Stomach (tissue), 9 donors: ENCODE data around the gene NTN3. TPM values are rescaled to one million over a fixed set of nuclear protein-coding genes. Genes with fewer than 3 reads are reported as not detected.
A peak's percentile ranks its signal among the peaks of the same experiment; 100 is the strongest.

Source experiments
- DNase-seq, 2 donors: peaks; one replicate each; pipeline versions ENCODE4 v3.0.0 to v3.0.0-alpha.2; 2013 to 2019
- H3K27ac ChIP-seq, 5 donors: fragments of 200-600 bp in 4 of 5; sonication (generic) in 4 of 5; one replicate each; pipeline ENCODE4 v1.5.1; 2013 to 2019; ENCODE audit warnings: mild to moderate bottlenecking in 1 of 5, moderate library complexity in 1 of 5
- H3K27me3 ChIP-seq, 3 donors: fragments of 200-600 bp; sonication (generic); one replicate each; pipeline ENCODE4 v1.5.1; 2017 to 2019; ENCODE audit warnings: mixed run types in 1 of 3
- H3K36me3 ChIP-seq, 4 donors: fragments of 200-600 bp; sonication (generic); 1 replicate in 3 of 4; 2 replicates in 1 of 4; pipeline ENCODE4 v1.5.1; 2016 to 2019
- H3K4me1 ChIP-seq, 4 donors: fragments of 200-600 bp; sonication (generic); one replicate each; pipeline ENCODE4 v1.5.1; 2016 to 2019
- H3K4me3 ChIP-seq, 4 donors: fragments of 200-600 bp; sonication (generic) in 3 of 4; one replicate each; pipeline ENCODE4 v1.5.1; 2016 to 2019; ENCODE audit warnings: mild to moderate bottlenecking in 1 of 4
- H3K9me3 ChIP-seq, 4 donors: fragments of 200-600 bp; sonication (generic); one replicate each; pipeline ENCODE4 v1.5.1; 2016 to 2019
- EP300 ChIP-seq: sonication (generic); formaldehyde crosslinking; IDR thresholded peaks from one replicate; pipeline ENCODE4 v1.6.1; 2017; ENCODE audit warnings: antibody characterized with exemption
- POLR2A ChIP-seq, 4 donors: fragments of 450-650 bp; IDR thresholded peaks; one replicate each; pipeline ENCODE4 v1.6.1; 2016; ENCODE audit warnings: antibody characterized with exemption in 4 of 4, control low read depth in 2 of 4, mild to moderate bottlenecking in 1 of 4, moderate library complexity in 1 of 4
- POLR2AphosphoS5 ChIP-seq, 3 donors: sonication (generic); formaldehyde crosslinking; IDR thresholded peaks; one replicate each; pipeline ENCODE4 v1.6.1; 2016; ENCODE audit warnings: antibody characterized with exemption in 3 of 3
- WGBS, 5 donors: extraction: QIAGEN DNeasy Blood & Tissue Kit in 3 of 5; methylation state at CpG; one replicate each; pipeline versions ENCODE4 v1.1.5 to v1.1.7; 2013 to 2018; 5-methylcytosine and 5-hydroxymethylcytosine counted together
- intact Hi-C: fragments of 100-400 bp; cut with DNase I; formaldehyde crosslinking; loops from one replicate; pipeline ENCODE4 v1.15.1; 2023; ENCODE audit warnings: low total_unique reads
- polyA plus RNA-seq, 3 donors: library from polyadenylated mRNA; stranded (reverse); fragments of 200-250 nt; gene quantifications; one replicate each; pipeline ENCODE4 v1.2.3, GENCODE V29; 2013
- total RNA-seq, 5 donors: library from RNA; depleted of rRNA; stranded (reverse); fragments of >200 nt; gene quantifications; one replicate each; pipeline versions ENCODE4 v1.1.0 to v1.2.3, GENCODE V29; 2014 to 2016
- TF ChIP-seq, protein P1 (sequence below), 7 experiments: fragments of 450-650 bp in 4 of 7; fragments of 200-600 bp in 3 of 7; sonication (generic) in 3 of 7; IDR thresholded peaks; one replicate each; pipeline ENCODE4 v1.5.1; 2016 to 2019; ENCODE audit warnings: antibody characterized with exemption in 7 of 7, control low read depth in 2 of 7, mild to moderate bottlenecking in 1 of 7
- donor health status: healthy with polysubstance abuse.
- donor health status: Bipolar disorder and iron deficiency.
- donor health status: healthy.

Gene NTN3
- total and polyA plus RNA-seq, 8 donors = 1.8 TPM; not detected in 7

DNA sequence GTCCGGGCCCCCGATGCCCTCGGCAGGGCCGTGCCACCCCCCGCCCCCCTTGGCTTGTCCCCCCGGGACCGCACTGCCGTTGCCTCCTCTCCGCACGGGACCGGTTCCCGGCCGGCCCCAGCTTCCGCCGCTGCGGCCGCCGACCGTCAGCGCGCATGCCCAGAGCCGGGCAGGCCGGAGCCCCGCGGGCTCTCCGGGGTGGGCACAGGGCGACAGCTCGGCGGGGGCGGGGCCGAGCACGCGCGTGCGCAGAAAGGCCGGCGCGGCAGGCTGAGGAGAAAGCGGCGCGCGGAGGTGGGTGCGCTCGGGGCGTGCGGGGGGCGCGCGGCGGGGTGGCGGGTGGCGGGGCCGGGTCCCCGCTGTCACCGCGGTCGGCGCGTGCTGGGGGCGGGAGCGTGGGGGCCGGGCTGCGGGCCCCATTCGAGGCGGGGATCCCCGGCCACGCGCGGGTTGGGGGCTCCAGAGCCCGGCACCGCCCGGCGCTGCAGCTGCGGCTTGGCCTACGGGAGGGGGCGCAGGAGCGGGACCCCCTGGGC lies 3.8 kb downstream of the NTN3 start, which contains the start of gene TBC1D24:
Gene TBC1D24, plus strand, starts transcription at position 251 of the 536 bp plus-strand sequence. CDS start 21,022 bp downstream, outside the sequence.
- H3K4me1 ChIP-seq = peaks cover 48 to 67% (median 61%) of the 10 kb centered on the region in 4 donors
- H3K36me3 ChIP-seq = peaks cover 0 to 5% (median 2%) of the 10 kb centered on the region in 4 donors
- TF ChIP-seq POLR2AphosphoS5 (IDR thresholded peaks at IDR 0.05) = peak; percentile 56 to 87 (median 72)
- TF ChIP-seq, protein P1, sequence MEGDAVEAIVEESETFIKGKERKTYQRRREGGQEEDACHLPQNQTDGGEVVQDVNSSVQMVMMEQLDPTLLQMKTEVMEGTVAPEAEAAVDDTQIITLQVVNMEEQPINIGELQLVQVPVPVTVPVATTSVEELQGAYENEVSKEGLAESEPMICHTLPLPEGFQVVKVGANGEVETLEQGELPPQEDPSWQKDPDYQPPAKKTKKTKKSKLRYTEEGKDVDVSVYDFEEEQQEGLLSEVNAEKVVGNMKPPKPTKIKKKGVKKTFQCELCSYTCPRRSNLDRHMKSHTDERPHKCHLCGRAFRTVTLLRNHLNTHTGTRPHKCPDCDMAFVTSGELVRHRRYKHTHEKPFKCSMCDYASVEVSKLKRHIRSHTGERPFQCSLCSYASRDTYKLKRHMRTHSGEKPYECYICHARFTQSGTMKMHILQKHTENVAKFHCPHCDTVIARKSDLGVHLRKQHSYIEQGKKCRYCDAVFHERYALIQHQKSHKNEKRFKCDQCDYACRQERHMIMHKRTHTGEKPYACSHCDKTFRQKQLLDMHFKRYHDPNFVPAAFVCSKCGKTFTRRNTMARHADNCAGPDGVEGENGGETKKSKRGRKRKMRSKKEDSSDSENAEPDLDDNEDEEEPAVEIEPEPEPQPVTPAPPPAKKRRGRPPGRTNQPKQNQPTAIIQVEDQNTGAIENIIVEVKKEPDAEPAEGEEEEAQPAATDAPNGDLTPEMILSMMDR (IDR thresholded peaks at IDR 0.05) = no peak
- H3K9me3 ChIP-seq = no peaks in the 10 kb centered on the region
- peaks cover 19 to 39% (median 37%) of the 10 kb centered on the region in 3 donors for H3K27me3 ChIP-seq
- H3K27ac ChIP-seq = peak within 1 kb of the TSS; percentile 85 to 93 (median 89)
- H3K4me3 ChIP-seq = peak within 1 kb of the TSS; percentile 60 to 90 (median 80)
- peak; percentile 90 to 97 for DNase-seq
- intact Hi-C loops = no loop called here
- 0 to 2% (median 0%) methylated on average over 1 to 76 of the region's 77 CpGs for WGBS, 5 donors

DNA sequence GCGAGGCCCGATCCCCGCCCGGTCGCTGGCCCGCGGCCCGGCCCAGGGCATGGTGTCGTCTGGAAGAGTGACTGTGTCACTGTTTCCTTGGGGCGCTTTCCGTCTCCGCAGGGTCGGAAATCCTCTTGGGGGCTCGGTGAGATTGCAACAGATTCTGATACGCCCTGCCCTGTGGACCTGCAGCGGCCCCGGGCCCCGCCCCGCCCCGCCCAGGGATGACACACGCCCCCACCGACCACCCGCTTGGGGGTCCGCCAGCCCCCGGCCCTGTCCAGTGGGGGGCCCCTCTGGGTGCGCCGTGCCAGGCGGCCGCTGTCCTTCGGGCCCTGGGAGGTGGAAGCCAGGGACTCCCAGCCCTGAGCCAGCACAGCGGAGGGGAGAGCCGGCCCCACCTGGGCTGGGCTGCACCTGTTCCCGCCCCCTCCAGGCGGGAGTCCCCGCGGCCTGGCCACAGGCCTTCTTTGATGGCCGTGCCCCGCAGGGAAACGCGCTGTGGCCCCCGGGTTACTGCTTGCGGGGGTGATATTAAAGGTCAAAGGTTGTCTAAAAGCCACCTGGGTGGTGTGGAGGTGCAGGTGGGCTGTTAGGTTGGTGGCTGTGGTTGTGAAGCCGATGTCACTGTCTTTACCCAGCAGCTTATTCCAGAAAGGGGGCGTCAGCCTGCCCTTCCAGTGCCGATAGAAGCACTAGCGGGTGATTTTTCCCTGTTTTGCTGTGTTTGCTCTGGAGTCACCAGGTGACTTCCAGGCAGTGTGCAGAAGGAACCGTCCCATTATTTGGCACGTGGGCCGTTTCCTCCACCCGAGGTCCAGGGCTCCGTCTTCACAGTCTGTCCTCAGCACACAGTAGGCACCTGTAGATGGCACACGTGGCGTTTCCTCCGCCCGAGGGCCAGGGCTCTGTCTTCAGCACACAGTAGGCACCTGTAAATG lies 4.6 kb downstream of the NTN3 start:
- no peaks in the 10 kb centered on the region for H3K9me3 ChIP-seq
- H3K27ac ChIP-seq = peak overlapping the region; percentile 56 to 93 (median 70)
- TF ChIP-seq EP300 (no peak), POLR2AphosphoS5 (IDR thresholded peaks at IDR 0.05) (no peak)
- TF ChIP-seq, protein P1 (IDR thresholded peaks at IDR 0.05) = no peak
- peaks cover 49 to 67% (median 62%) of the 10 kb centered on the region in 4 donors for H3K4me1 ChIP-seq
- H3K4me3 ChIP-seq = peak overlapping the region; percentile 60 to 90 (median 80)
- WGBS, 5 donors = 5 to 24% (median 10%) methylated on average over 19 to 55 of the region's 55 CpGs
- peak; percentile 53 to 67 for DNase-seq
- intact Hi-C loops = no loop called here
- peaks cover 0 to 5% (median 2%) of the 10 kb centered on the region in 4 donors for H3K36me3 ChIP-seq
- peaks cover 19 to 31% (median 29%) of the 10 kb centered on the region in 3 donors for H3K27me3 ChIP-seq

DNA sequence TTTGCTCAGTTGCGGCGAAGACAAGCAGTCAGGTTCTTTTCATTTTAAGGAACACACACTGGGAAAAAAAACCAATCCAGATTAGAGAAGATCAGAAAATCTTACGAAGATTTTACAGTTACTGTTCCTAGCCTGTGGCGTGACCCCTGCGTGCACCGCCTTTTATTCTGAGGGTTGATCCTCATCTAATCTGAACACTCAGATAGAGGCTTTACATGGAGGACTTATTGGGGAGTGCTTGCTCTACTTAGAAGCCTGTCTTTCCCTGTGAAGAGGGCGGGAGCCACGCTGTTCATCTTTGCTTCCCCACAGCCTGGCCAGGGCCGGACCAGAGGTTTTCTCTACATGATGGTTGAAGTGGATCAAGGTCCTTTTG lies 5.2 kb downstream of the NTN3 start:
- Histone ChIP-seq H3K27ac (peak overlapping the region; percentile 56 to 93 (median 61)), H3K36me3 (peaks cover 0 to 5% (median 2%) of the 10 kb centered on the region in 4 donors), H3K4me1 (peaks cover 48 to 67% (median 61%) of the 10 kb centered on the region in 4 donors), H3K4me3 (peak overlapping the region; percentile 60 to 90 (median 80)), H3K9me3 (no peaks in the 10 kb centered on the region), H3K27me3 (peaks cover 19 to 25% (median 23%) of the 10 kb centered on the region in 3 donors)
- no peak for DNase-seq
- 51 to 73% (median 69%) methylated on average over 9 of the region's 9 CpGs for WGBS, 5 donors
- intact Hi-C loops = no loop called here
- no peak for TF ChIP-seq EP300
- TF ChIP-seq POLR2AphosphoS5 (IDR thresholded peaks at IDR 0.05) = no peak
- TF ChIP-seq, protein P1 (IDR thresholded peaks at IDR 0.05) = no peak
- no peak for TF ChIP-seq POLR2A (IDR thresholded peaks at IDR 0.05)

GRCh38 chr16:2476741-2477140 lies 5.6 kb downstream of the NTN3 start:
- peaks cover 0 to 5% (median 2%) of the 10 kb centered on the region in 4 donors for H3K36me3 ChIP-seq
- peaks cover 17 to 21% (median 19%) of the 10 kb centered on the region in 3 donors for H3K27me3 ChIP-seq
- 29 to 74% (median 51%) methylated on average over 3 of the region's 3 CpGs for WGBS, 5 donors
- DNase-seq = no peak
- no peak for TF ChIP-seq POLR2AphosphoS5 (IDR thresholded peaks at IDR 0.05)
- TF ChIP-seq, protein P1 (IDR thresholded peaks at IDR 0.05) = no peak
- TF ChIP-seq POLR2A (IDR thresholded peaks at IDR 0.05) = no peak
- TF ChIP-seq EP300 = no peak
- peaks cover 44 to 67% (median 59%) of the 10 kb centered on the region in 4 donors for H3K4me1 ChIP-seq
- intact Hi-C loops = no loop called here
- peak overlapping the region in 1 of 4 donors; percentile 90 for H3K4me3 ChIP-seq
- no peaks in the 10 kb centered on the region for H3K9me3 ChIP-seq
- H3K27ac ChIP-seq = peak overlapping the region; percentile 6 to 93 (median 56)
